Activated T-cell treated with anti-CD3 and anti-CD28 coated beads, Interleukin-2, amount 50 U/mL, for 24 hours (primary cell): Measurements from ENCODE around the gene ADAMTSL1.

Experiments
- DNase-seq: peaks from one replicate; pipeline ENCODE4 v3.0.0-alpha.2; 2020
- H3K27ac Mint-ChIP-seq: 2 replicates; pipeline ENCODE4 v1.8.0; 2020; ENCODE audit warnings: mild to moderate bottlenecking, mixed read lengths
- H3K27me3 Mint-ChIP-seq: 2 replicates; pipeline ENCODE4 v1.8.0; 2020; ENCODE audit warnings: mixed read lengths
- H3K36me3 Mint-ChIP-seq: 2 replicates; pipeline ENCODE4 v1.8.0; 2020; ENCODE audit warnings: low read depth, mixed read lengths
- H3K4me1 Mint-ChIP-seq: 2 replicates; pipeline ENCODE4 v1.8.0; 2020; ENCODE audit warnings: low read depth, mixed read lengths
- H3K4me3 Mint-ChIP-seq: 2 replicates; pipeline ENCODE4 v1.8.0; 2020; ENCODE audit warnings: mild to moderate bottlenecking, moderate library complexity, mixed read lengths
- H3K9me3 Mint-ChIP-seq: 2 replicates; pipeline ENCODE4 v1.8.0; 2020; ENCODE audit warnings: mixed read lengths

ADAMTSL1 gene

DNA sequence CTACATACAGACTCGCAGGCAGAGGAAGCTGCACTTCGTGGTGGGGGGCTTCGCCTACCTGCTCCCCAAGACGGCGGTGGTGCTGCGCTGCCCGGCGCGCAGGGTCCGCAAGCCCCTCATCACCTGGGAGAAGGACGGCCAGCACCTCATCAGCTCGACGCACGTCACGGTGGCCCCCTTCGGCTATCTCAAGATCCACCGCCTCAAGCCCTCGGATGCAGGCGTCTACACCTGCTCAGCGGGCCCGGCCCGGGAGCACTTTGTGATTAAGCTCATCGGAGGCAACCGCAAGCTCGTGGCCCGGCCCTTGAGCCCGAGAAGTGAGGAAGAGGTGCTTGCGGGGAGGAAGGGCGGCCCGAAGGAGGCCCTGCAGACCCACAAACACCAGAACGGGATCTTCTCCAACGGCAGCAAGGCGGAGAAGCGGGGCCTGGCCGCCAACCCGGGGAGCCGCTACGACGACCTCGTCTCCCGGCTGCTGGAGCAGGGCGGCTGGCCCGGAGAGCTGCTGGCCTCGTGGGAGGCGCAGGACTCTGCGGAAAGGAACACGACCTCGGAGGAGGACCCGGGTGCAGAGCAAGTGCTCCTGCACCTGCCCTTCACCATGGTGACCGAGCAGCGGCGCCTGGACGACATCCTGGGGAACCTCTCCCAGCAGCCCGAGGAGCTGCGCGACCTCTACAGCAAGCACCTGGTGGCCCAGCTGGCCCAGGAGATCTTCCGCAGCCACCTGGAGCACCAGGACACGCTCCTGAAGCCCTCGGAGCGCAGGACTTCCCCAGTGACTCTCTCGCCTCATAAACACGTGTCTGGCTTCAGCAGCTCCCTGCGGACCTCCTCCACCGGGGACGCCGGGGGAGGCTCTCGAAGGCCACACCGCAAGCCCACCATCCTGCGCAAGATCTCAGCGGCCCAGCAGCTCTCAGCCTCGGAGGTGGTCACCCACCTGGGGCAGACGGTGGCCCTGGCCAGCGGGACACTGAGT lies 303.2 kb downstream of the ADAMTSL1 start:
- H3K9me3 Mint-ChIP-seq: no peaks in the 10 kb centered on the region
- peaks cover 2% of the 10 kb centered on the region for H3K27me3 Mint-ChIP-seq
- H3K4me1 Mint-ChIP-seq: no peaks in the 10 kb centered on the region
- DNase-seq: no peak
- no peak overlapping the region for H3K4me3 Mint-ChIP-seq
- no peaks in the 10 kb centered on the region for H3K36me3 Mint-ChIP-seq
- H3K27ac Mint-ChIP-seq: no peak overlapping the region

DNA sequence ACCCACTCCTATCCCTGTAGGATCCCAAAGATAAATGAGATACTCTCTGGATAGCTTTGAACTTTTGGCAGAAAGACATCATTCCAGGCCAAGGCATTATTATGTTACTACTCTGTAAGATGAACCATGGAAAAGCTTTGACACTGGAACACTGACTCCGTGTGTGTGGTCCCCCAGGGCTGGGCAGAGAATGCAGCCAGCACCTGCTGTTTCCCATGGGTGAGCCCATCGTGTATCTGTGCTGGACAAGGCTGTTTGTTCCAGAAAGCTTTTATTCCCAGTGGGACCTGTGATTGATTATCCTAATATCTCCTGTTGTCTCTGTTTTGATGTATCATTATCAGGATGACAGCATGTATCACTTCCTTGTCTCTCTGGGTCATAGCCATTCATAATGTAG lies 304.2 kb downstream of the ADAMTSL1 start:
- Mint-ChIP-seq H3K9me3 (no peaks in the 10 kb centered on the region), H3K4me1 (no peaks in the 10 kb centered on the region), H3K4me3 (no peak overlapping the region), H3K27me3 (no peaks in the 10 kb centered on the region), H3K27ac (no peak overlapping the region), H3K36me3 (no peaks in the 10 kb centered on the region)
- no peak for DNase-seq

DNA sequence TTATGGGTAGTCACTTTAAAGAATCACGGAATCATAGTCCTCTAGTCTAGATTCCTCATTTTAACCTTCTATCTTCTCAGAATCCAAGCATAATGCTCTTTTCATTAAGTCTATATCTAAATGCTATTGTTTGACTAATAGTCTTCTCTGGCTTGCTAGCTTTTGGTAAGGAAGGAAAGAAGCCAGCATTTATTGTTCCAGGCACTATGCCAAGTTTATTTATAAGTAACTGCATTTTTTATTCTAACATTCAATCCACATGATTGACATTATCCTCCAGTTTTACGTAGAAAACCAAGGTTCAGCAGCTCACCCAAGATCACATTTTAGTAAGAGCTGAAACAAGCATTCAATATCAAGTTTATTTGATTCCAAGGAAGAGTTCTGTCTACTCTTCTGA lies 304.9 kb downstream of the ADAMTSL1 start:
- Mint-ChIP-seq H3K4me1 (no peaks in the 10 kb centered on the region), H3K9me3 (no peaks in the 10 kb centered on the region), H3K27me3 (no peaks in the 10 kb centered on the region), H3K36me3 (no peaks in the 10 kb centered on the region), H3K27ac (no peak overlapping the region), H3K4me3 (no peak overlapping the region)
- DNase-seq: no peak

DNA sequence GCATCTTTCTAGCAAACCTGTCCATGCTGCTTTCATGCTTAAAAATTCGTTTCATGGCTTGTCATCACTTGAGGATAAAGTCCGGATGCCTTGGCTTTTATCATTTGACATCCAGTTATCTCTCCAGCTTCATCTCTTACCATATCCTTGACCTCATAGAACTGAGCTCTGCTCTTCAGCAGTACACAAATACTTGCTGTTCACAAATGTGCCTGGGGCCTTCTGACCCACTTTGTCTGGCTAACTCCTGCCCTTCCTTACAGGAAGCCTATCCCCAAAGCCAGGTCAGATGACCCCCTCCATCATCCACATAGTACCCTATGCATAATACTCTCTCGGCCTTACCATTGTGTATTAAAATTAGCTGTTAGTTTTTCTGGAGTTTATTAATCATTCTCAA lies 310.0 kb downstream of the ADAMTSL1 start:
- H3K27me3 Mint-ChIP-seq: no peaks in the 10 kb centered on the region
- H3K4me1 Mint-ChIP-seq: no peaks in the 10 kb centered on the region
- no peak overlapping the region for H3K4me3 Mint-ChIP-seq
- DNase-seq: no peak
- no peak overlapping the region for H3K27ac Mint-ChIP-seq
- no peaks in the 10 kb centered on the region for H3K36me3 Mint-ChIP-seq
- no peaks in the 10 kb centered on the region for H3K9me3 Mint-ChIP-seq

DNA sequence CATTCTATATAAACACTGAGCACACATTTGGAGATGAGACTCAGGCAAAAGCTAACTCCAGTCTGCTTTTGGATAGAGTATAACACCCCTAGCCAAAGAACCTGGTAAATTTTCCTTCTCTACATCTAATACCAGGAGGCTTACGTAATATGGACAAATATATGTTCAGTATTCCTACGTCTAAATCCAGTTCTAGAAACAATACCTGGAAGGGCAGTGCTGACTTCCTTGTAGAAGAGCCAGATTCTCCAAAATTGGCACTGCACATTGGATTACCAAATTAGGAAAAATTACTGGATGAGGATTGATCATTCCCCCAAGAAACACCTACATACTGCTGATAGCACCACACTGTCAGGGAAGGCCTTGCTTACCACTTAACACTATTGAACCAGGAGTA lies 311.7 kb downstream of the ADAMTSL1 start:
- H3K36me3 Mint-ChIP-seq: no peaks in the 10 kb centered on the region
- H3K4me1 Mint-ChIP-seq: no peaks in the 10 kb centered on the region
- no peaks in the 10 kb centered on the region for H3K9me3 Mint-ChIP-seq
- no peak for DNase-seq
- no peak overlapping the region for H3K27ac Mint-ChIP-seq
- no peak overlapping the region for H3K4me3 Mint-ChIP-seq
- H3K27me3 Mint-ChIP-seq: no peaks in the 10 kb centered on the region

DNA sequence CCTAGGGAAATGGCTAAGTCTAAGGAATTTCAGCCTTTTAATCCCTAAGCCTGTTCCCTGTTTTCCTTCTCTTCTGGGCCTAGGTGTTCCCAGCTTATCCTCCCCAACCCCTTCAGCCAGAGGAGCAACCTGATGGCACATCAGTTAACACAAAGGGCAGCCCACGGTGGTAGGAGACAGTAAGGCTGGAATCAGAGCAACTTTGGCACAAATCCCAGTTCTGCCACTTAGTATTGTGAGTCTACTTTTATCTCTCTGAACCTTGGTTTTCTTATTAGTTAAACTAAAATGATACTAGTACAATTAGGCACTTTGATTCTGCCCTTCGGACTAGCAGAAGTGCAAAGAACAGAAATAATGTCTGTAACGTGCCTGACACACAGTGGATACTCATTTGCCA lies 312.2 kb downstream of the ADAMTSL1 start:
- no peaks in the 10 kb centered on the region for H3K27me3 Mint-ChIP-seq
- H3K9me3 Mint-ChIP-seq: no peaks in the 10 kb centered on the region
- H3K27ac Mint-ChIP-seq: no peak overlapping the region
- H3K4me1 Mint-ChIP-seq: no peaks in the 10 kb centered on the region
- DNase-seq: no peak
- no peak overlapping the region for H3K4me3 Mint-ChIP-seq
- H3K36me3 Mint-ChIP-seq: no peaks in the 10 kb centered on the region

DNA sequence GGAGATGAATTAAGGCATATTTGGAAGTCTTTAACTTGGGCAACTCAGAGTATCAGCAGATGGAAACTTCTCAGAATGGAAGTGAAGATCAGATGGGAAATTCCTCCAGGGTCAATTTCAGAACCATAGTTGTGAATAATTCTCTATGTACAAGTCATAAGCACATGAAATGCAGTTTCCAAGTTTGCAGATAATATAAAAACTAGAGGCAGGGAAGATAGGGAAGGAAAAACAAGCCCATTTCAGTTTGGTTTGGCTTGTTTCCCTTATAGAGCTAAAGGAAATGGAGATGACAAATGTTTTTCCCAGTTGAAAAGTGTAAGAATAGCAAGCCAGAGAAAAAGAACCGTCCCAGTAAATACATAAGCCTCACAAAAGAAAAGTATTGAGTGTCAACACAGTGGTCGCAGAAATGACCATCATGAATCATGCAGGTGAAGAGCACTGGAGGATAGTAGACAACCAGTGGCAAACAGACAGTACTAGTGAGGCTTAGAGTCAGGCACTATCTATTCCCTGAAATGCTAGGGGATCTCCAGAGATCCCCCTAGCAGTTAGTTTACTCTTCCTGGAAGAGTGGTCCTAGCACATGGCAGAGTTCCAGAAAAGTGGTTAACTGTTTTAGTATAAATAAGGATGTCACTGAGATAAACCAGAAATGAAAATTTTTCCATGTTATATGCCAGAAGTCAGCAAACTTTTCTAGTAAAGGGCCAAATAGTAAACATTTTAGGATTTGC lies 313.1 kb downstream of the ADAMTSL1 start:
- no peaks in the 10 kb centered on the region for H3K36me3 Mint-ChIP-seq
- DNase-seq: no peak
- H3K27me3 Mint-ChIP-seq: no peaks in the 10 kb centered on the region
- no peaks in the 10 kb centered on the region for H3K4me1 Mint-ChIP-seq
- no peak overlapping the region for H3K27ac Mint-ChIP-seq
- H3K9me3 Mint-ChIP-seq: no peaks in the 10 kb centered on the region
- H3K4me3 Mint-ChIP-seq: no peak overlapping the region

DNA sequence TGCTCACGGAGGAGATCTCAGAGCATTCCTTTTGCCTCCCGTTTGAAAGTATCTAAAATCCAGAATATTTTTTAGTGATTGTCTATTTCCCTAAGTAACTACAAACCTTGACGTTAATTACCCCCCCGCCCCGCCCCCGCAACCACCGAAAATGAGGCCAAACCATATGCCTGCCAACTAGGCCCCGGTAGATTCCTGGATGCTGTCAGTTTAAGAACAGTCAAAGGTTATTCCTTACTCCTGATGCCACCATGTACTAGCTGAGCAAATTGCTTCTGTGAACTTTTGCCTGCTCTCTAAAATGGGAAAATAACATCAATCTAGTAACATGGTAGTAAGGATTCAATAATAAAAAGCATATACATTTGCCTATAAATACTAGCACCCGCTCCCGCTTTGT lies 314.3 kb downstream of the ADAMTSL1 start:
- no peak overlapping the region for H3K4me3 Mint-ChIP-seq
- H3K4me1 Mint-ChIP-seq: no peaks in the 10 kb centered on the region
- H3K27me3 Mint-ChIP-seq: no peaks in the 10 kb centered on the region
- no peak overlapping the region for H3K27ac Mint-ChIP-seq
- no peaks in the 10 kb centered on the region for H3K9me3 Mint-ChIP-seq
- no peaks in the 10 kb centered on the region for H3K36me3 Mint-ChIP-seq
- DNase-seq: no peak

DNA sequence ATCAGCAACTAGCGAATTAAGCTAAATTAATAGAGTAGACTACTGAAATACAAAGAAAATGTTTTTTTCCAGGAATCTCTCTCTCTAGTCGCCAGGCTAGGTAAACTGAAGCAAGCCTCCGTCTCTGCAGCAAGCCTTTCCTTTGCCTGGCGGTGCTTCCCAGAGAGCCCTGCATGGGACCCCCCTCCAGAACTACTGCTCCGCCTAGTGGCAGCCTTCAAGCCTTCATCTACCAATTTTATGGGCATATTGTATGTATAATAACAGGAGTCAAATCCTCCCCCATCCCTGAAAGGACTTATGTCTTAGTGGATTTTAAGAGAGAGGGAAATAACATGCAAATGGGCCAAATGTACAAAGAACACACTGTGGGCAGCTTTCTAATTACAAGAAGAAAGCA lies 317.1 kb downstream of the ADAMTSL1 start:
- Mint-ChIP-seq H3K27me3 (no peaks in the 10 kb centered on the region), H3K9me3 (no peaks in the 10 kb centered on the region), H3K4me1 (no peaks in the 10 kb centered on the region), H3K27ac (no peak overlapping the region), H3K4me3 (no peak overlapping the region), H3K36me3 (no peaks in the 10 kb centered on the region)
- DNase-seq: no peak

DNA sequence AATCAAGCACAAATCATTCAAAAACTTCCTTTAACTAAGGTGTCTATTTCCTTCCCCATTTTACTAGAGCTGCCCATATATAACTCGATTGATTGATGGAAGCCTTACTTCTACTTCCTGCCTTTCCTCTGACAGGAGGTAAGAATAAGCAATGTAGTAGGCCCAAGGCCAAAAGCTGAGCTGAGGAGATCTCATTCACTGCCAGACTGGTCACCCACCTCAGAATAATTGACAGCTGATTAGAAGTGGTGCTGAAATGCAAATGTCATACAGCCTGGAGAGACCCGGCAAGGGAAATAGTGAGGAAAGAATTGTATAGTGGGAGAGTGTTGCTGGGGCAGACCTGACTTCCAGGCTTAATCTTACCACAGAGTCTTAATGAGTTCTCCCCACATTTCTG lies 319.2 kb downstream of the ADAMTSL1 start:
- Mint-ChIP-seq H3K27ac (no peak overlapping the region), H3K9me3 (no peaks in the 10 kb centered on the region), H3K4me1 (no peaks in the 10 kb centered on the region), H3K36me3 (no peaks in the 10 kb centered on the region), H3K4me3 (no peak overlapping the region), H3K27me3 (no peaks in the 10 kb centered on the region)
- no peak for DNase-seq

DNA sequence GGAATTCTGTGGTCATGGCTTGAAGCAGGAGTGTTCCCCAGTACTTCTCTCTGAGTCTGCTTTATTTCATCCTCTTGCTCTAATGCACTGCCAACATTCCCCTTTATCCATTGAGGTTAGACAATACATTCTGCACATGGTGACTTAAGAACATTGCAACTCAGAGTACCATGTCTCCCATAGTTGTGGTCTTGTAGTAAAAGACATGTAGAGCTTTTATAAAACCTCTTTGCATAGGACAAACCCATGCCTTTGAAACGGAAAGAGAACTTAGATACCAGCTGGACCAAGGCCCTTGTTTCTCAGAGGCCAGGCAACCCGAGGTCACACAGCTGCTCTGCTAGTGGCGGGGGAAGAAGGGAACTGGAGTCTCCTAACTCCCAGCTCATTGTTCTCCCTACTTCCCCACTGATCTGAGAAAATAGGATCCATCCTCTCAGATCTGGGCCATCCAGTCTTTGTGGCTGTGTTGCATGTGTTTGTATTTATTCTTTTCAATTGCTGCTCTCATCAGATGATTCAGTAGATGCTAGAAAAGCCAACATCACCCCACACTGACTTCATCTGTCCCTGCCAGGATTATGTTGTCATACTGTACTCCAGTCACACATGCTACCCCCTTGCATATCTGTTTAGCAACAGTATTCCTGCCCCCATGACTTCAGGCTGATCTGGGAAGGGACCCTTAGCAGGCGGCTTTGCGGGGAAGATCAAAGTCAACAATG lies 322.2 kb downstream of the ADAMTSL1 start:
- Mint-ChIP-seq H3K27ac (no peak overlapping the region), H3K27me3 (no peaks in the 10 kb centered on the region), H3K36me3 (no peaks in the 10 kb centered on the region), H3K4me1 (no peaks in the 10 kb centered on the region), H3K9me3 (no peaks in the 10 kb centered on the region), H3K4me3 (no peak overlapping the region)
- DNase-seq: no peak

DNA sequence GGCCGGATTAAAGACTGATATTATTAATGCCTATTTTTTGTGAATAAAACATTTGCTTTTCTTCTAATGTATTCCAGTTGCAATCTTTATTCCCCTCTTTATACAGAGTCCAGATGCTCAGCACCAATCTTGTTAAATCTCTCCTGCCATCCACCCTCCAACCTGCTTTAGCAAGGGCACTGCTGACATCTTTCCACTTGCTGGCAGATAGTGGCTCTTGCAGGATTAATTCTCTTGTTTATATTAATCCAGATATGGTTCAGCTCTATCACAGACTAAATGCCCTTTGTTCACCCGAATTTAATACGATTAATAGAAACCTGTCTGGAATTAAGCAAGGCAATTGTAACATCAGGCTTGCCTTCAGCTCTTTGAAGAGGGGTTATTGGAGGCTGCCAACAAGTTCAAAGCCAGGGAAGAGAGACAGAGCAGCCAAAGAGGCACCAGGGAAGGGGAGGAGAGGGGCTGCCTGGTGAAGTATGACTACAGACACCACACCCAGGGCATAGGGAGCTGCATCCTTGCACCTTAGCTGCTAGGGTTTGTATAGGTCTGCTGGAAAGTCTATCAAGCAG lies 322.8 kb downstream of the ADAMTSL1 start:
- H3K27me3 Mint-ChIP-seq: no peaks in the 10 kb centered on the region
- no peak overlapping the region for H3K27ac Mint-ChIP-seq
- H3K9me3 Mint-ChIP-seq: no peaks in the 10 kb centered on the region
- H3K36me3 Mint-ChIP-seq: no peaks in the 10 kb centered on the region
- no peaks in the 10 kb centered on the region for H3K4me1 Mint-ChIP-seq
- no peak for DNase-seq
- no peak overlapping the region for H3K4me3 Mint-ChIP-seq

DNA sequence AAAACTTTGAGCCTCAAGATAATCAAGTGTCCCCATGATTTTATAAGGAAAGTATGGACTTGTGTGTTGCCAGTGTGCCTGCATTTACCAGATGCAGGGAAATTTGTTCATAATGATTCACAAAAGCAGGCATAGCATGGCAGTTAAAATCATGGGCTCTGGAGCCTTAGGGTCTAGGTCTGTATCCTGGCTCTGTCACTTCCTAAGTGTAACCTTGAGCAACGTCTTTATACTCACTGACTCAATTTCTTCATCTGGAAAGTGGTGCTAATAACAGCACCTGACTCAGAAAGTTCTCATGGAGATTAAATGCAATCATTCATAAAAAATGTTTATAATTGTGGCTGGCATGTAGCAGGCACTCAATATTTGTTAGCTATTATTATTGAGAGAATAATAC lies 324.2 kb downstream of the ADAMTSL1 start:
- DNase-seq: no peak
- Mint-ChIP-seq H3K27me3 (no peaks in the 10 kb centered on the region), H3K9me3 (no peaks in the 10 kb centered on the region), H3K4me1 (no peaks in the 10 kb centered on the region), H3K4me3 (no peak overlapping the region), H3K36me3 (no peaks in the 10 kb centered on the region), H3K27ac (no peak overlapping the region)

DNA sequence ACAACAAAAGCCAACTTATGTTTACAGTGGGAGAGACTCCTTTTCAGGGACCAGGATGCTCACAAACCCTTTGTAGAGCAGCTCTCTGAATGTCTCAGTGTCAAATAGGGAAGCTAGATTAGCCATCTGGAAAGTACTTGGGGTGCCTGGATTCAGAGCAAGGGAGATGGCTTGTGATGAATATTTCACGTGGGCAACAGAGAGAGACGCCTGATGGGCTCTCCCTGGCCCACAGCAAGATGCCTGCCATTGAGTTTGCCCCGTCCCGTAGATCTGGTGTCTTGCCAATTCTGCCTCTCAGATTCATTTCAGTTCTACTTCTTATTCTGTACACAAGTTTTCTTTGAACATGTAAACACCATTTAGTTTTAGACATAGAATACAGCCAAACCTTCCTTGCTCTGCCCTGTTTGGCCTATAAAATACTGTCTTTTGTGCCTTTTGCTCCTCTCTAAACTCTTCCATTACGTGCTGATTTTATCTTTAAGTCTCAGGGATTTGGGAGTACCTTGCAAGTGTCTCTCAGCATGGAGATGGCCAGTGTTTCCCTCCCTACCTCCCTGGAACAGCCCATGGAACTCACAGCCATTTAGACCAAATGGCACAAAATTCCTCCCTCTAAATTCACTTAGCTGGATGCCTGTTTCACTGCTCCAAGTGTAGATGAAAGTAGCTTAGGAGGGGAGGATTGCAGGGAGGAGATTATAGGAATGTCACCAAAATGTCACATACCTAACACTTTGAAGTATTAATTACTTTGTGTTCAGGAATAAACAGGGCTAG lies 324.7 kb downstream of the ADAMTSL1 start:
- no peak overlapping the region for H3K27ac Mint-ChIP-seq
- no peaks in the 10 kb centered on the region for H3K4me1 Mint-ChIP-seq
- H3K4me3 Mint-ChIP-seq: no peak overlapping the region
- no peaks in the 10 kb centered on the region for H3K36me3 Mint-ChIP-seq
- H3K27me3 Mint-ChIP-seq: no peaks in the 10 kb centered on the region
- DNase-seq: no peak
- no peaks in the 10 kb centered on the region for H3K9me3 Mint-ChIP-seq
